ENCODE data around the gene ZNF236.

DNA sequence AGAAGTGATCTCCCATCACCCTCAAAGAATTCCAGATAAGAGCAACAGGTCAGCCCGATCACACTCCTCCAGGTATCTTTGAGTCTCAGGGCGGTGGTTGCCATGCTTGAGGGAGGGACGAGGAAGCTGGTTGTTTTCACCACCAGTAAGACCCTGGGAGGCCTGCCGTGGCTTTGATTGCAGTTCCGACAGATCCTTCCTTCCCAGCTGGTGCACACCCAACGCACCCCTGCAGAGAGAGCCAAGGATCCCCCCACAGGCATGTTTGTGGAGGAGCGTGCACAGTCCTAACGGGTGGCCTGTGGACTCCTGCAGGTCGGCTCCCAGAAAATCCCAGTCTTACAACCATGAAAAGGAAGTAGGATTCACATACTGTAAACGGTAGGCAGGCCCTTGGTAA lies 13.8 kb upstream of the ZNF236 start:
- no peak for TF ChIP-seq EZH2phosphoT487 (IDR thresholded peaks at IDR 0.05; ENCODE audit: low read depth, severe bottlenecking, unreplicated experiment)
- TF ChIP-seq, protein P1, sequence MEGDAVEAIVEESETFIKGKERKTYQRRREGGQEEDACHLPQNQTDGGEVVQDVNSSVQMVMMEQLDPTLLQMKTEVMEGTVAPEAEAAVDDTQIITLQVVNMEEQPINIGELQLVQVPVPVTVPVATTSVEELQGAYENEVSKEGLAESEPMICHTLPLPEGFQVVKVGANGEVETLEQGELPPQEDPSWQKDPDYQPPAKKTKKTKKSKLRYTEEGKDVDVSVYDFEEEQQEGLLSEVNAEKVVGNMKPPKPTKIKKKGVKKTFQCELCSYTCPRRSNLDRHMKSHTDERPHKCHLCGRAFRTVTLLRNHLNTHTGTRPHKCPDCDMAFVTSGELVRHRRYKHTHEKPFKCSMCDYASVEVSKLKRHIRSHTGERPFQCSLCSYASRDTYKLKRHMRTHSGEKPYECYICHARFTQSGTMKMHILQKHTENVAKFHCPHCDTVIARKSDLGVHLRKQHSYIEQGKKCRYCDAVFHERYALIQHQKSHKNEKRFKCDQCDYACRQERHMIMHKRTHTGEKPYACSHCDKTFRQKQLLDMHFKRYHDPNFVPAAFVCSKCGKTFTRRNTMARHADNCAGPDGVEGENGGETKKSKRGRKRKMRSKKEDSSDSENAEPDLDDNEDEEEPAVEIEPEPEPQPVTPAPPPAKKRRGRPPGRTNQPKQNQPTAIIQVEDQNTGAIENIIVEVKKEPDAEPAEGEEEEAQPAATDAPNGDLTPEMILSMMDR (IDR thresholded peaks at IDR 0.05; ENCODE audit: poor library complexity), result no peak
